K562 (cell line): ENCODE results near the gene MCCC1. TPM values are rescaled to one million over a fixed set of nuclear protein-coding genes. Genes with fewer than 3 reads are reported as not detected.

ENCODE experiments used
- ATAC-seq: fragments of 200-7000 bp; cut with Tn5 transposase; 3 replicates; pipeline ENCODE4 v1.9.1; 2020; ENCODE audit warnings: moderate library complexity
- BruUV-seq: library from RNA; stranded (reverse); fragments of 400-500 nt; replicated peaks from 2 replicates; lab custom pipeline; 2021; lab: Mats Ljungman, UMichigan
- CTCF ChIA-PET: fragments of 300-600 bp; formaldehyde crosslinking; extraction: SDS; loops from one replicate; lab custom pipeline; 2021; ENCODE audit warnings: low intra/inter-chr PET ratio; lab: Yijun Ruan, JAX
- POLR2A ChIA-PET: fragments of 300-600, 350-650 bp; sonication (Branson Sonifier 250); formaldehyde crosslinking; extraction: SDS; loops from one replicate; lab custom pipeline; 2021; ENCODE audit warnings: antibody characterized with exemption, inconsistent platforms; lab: Yijun Ruan, JAX
- DNase-seq, 4 experiments: peaks; one replicate each; pipeline versions ENCODE4 v3.0.0 to v3.0.0-alpha.2; 2011 to 2018; ENCODE audit warnings: low spot score in 3 of 4, mixed read lengths in 3 of 4; ENCODE audit errors: extremely low read depth in 1 of 4
- FAIRE-seq: peaks from 2 replicates; lab custom pipeline; 2011; peaks lifted over from hg19 to GRCh38; lab: Jason Lieb, UNC
- H2AFZ ChIP-seq: 2 replicates; pipeline ENCODE4 v1.6.0; 2011; ENCODE audit warnings: low read depth, low read length, control low read depth, inconsistent platforms
- H3K27ac ChIP-seq: fragments of 200-600 bp; 3 replicates; pipeline ENCODE4 v1.8.0; 2011; ENCODE audit warnings: low read depth, mild to moderate bottlenecking, control low read depth, inconsistent platforms, low read length, moderate library complexity, mixed read lengths; ENCODE audit errors: extremely low read depth
- H3K27me3 ChIP-seq, 2 experiments: fragments of 300-600 bp in 1 of 2; 2 replicates in 1 of 2; 3 replicates in 1 of 2; pipeline versions ENCODE4 v1.6.0 to v1.8.0; 2011; ENCODE audit warnings: inconsistent platforms in 2 of 2, low read length in 2 of 2, mild to moderate bottlenecking in 1 of 2, mixed read lengths in 1 of 2, moderate library complexity in 1 of 2; ENCODE audit not compliant: control insufficient read depth in 2 of 2, insufficient read depth in 2 of 2
- H3K36me3 ChIP-seq: fragments of 300-600 bp; 3 replicates; pipeline ENCODE4 v1.8.0; 2011; ENCODE audit warnings: mild to moderate bottlenecking, low read length, inconsistent platforms; ENCODE audit not compliant: control insufficient read depth, insufficient read depth
- H3K4me1 ChIP-seq, 2 experiments: fragments of 200-600 bp in 1 of 2; replicated peaks in 1 of 2; 2 replicates in 1 of 2; 3 replicates in 1 of 2; pipeline versions ENCODE4 v1.5.1 to v1.8.0; 2011; ENCODE audit warnings: inconsistent platforms in 2 of 2, low read length in 2 of 2, mild to moderate bottlenecking in 1 of 2, mixed read lengths in 1 of 2, moderate library complexity in 1 of 2; ENCODE audit not compliant: control insufficient read depth in 2 of 2, insufficient read depth in 2 of 2
- H3K4me2 ChIP-seq: 2 replicates; pipeline ENCODE4 v1.6.1; 2011; ENCODE audit warnings: low read length, control low read depth, inconsistent platforms, mixed read lengths; ENCODE audit not compliant: insufficient read depth
- H3K4me3 ChIP-seq: fragments of 200-600 bp; sonication (generic), shearing (Covaris generic); 2 replicates; pipeline ENCODE4 v1.5.1; 2016; ENCODE audit warnings: control low read depth, inconsistent platforms
- H3K79me2 ChIP-seq: fragments of 200-600 bp; 3 replicates; pipeline ENCODE4 v1.8.0; 2011; ENCODE audit warnings: low read length, inconsistent platforms; ENCODE audit not compliant: control insufficient read depth, insufficient read depth
- H3K9ac ChIP-seq, 2 experiments: 2 replicates each; pipeline versions ENCODE4 v1.6.0 to v1.6.1; 2011; ENCODE audit warnings: low read depth in 2 of 2, low read length in 2 of 2, control low read depth in 1 of 2, inconsistent platforms in 1 of 2, mild to moderate bottlenecking in 1 of 2, mixed read lengths in 1 of 2; ENCODE audit not compliant: insufficient read depth in 1 of 2
- H3K9me1 ChIP-seq: one replicate; pipeline ENCODE4 v1.6.0; 2011; ENCODE audit warnings: inconsistent platforms, mild to moderate bottlenecking, low read length, moderate library complexity; ENCODE audit not compliant: control insufficient read depth, insufficient read depth
- H3K9me3 ChIP-seq: replicated peaks from 2 replicates; pipeline ENCODE4 v1.5.1; 2011; ENCODE audit warnings: low read depth, low read length, inconsistent platforms; ENCODE audit not compliant: control insufficient read depth, insufficient read depth
- H4K20me1 ChIP-seq: replicated peaks from 2 replicates; pipeline ENCODE4 v1.6.1; 2011; ENCODE audit warnings: low read length, inconsistent platforms, mixed read lengths; ENCODE audit not compliant: control insufficient read depth, insufficient read depth
- EP300 ChIP-seq: IDR thresholded peaks from 2 replicates; pipeline ENCODE4 v1.6.1; 2012; ENCODE audit warnings: low read length, improper control_type of control experiment
- GABPA ChIP-seq: fragments of 200-800 bp; sonication (Bioruptor generic); conservative IDR thresholded peaks from 2 replicates; pipeline ENCODE4 v1.6.1; 2016; ENCODE audit warnings: low read depth, missing genetic modification characterization, missing compliant biosample characterization
- KDM1A ChIP-seq, 2 experiments: fragments of 450-650 bp; IDR thresholded peaks; 2 replicates each; pipeline ENCODE4 v1.6.1; 2016; ENCODE audit warnings: mild to moderate bottlenecking in 2 of 2
- L3MBTL2 ChIP-seq: fragments of 450-650 bp; IDR thresholded peaks from 2 replicates; pipeline ENCODE4 v1.6.1; 2016; ENCODE audit warnings: mild to moderate bottlenecking, moderate library complexity
- NFIX ChIP-seq: fragments of 250-450 bp; sonication (Bioruptor Pico); IDR thresholded peaks from 2 replicates; pipeline ENCODE4 v1.4.0; 2020; ENCODE audit warnings: low read depth, mild to moderate bottlenecking, moderate library complexity
- SMAD1 ChIP-seq: fragments of 150-350 bp; IDR thresholded peaks from 2 replicates; pipeline ENCODE4 v1.6.1; 2014; ENCODE audit warnings: low read length, low read depth; ENCODE audit not compliant: partially characterized antibody
- TOE1 ChIP-seq, 2 experiments: fragments of 450-650 bp in 1 of 2; sonication (generic) in 1 of 2; formaldehyde crosslinking in 1 of 2; IDR thresholded peaks; 2 replicates each; pipeline versions ENCODE4 v1.7.1 to v1.8.0; 2016 to 2022; ENCODE audit warnings: borderline replicate concordance in 2 of 2, mild to moderate bottlenecking in 2 of 2, antibody characterized with exemption in 1 of 2, inconsistent platforms in 1 of 2, low read depth in 1 of 2, missing genetic modification reagents in 1 of 2, moderate library complexity in 1 of 2
- TRIM24 ChIP-seq, 2 experiments: fragments of 450-650 bp; IDR thresholded peaks; 2 replicates each; pipeline ENCODE4 v1.6.1; 2016
- XRCC4 ChIP-seq: IDR thresholded peaks from one replicate; pipeline ENCODE4 v1.6.1; 2011; ENCODE audit not compliant: insufficient read depth, insufficient read length; ENCODE audit errors: extremely low read depth
- ZBTB17 ChIP-seq: fragments of 450-650 bp; formaldehyde crosslinking; IDR thresholded peaks from 2 replicates; pipeline ENCODE4 v1.4.0; 2020; ENCODE audit warnings: mild to moderate bottlenecking
- ZKSCAN3 ChIP-seq: fragments of 250-450 bp; sonication (Bioruptor Pico); IDR thresholded peaks from 2 replicates; pipeline ENCODE4 v1.4.0; 2020
- ZNF668 ChIP-seq: fragments of 250-450 bp; sonication (Bioruptor Pico); IDR thresholded peaks from 2 replicates; pipeline ENCODE4 v1.8.0; 2022; ENCODE audit warnings: mild to moderate bottlenecking, inconsistent platforms
- WGBS: fragments of 100-300 bp; shearing (Covaris generic); methylation state at CpG from one replicate; pipeline ENCODE4 v1.1.6; 2016; ENCODE audit warnings: low coverage, mixed read lengths; ENCODE audit not compliant: insufficient coverage; ENCODE audit errors: missing lambda C conversion rate; 5-methylcytosine and 5-hydroxymethylcytosine counted together
- in situ Hi-C: fragments of 300-500 bp; cut with MboI; formaldehyde crosslinking; loops from 4 replicates; pipeline ENCODE4 v1.15.0; 2018; ENCODE audit warnings: inconsistent platforms, mixed read lengths
- intact Hi-C: fragments of 100-400 bp; cut with micrococcal nuclease; formaldehyde crosslinking; loops from 2 replicates; pipeline ENCODE4 v1.14.2; 2022
- polyA plus RNA-seq, 8 experiments: library from polyadenylated mRNA; depleted of rRNA in 4 of 8; stranded (reverse) in 5 of 8; unstranded in 3 of 8; fragments of >200 nt; fragmentation: Nextera tagmentation in 2 of 8; fragmentation: Illumina TruSeq in 1 of 8; extraction: Ambion mirVana in 2 of 8; extraction: Trizol in 1 of 8; gene quantifications; 2 replicates each; pipeline versions ENCODE4 v1.2.1 to v1.2.3, GENCODE V29; 2011 to 2014; ENCODE audit warnings: inconsistent platforms in 1 of 8, missing spikeins in 1 of 8
- total RNA-seq, 7 experiments: library from RNA; depleted of rRNA in 6 of 7; stranded (reverse); fragments of >200 nt in 6 of 7; fragmentation: Illumina TruSeq in 2 of 7; extraction: Trizol in 2 of 7; gene quantifications; 2 replicates each; pipeline versions ENCODE4 v1.2.1 to v1.2.3, GENCODE V29; 2011 to 2021; ENCODE audit warnings: low replicate concordance in 1 of 7
- TF ChIP-seq, protein P1 (sequence below): fragments of 450-650 bp; IDR thresholded peaks from 2 replicates; pipeline ENCODE4 v1.6.1; 2018; ENCODE audit warnings: mild to moderate bottlenecking, low read depth; ENCODE audit not compliant: partially characterized antibody
- TF ChIP-seq, protein P2 (sequence below): sonication (generic); formaldehyde crosslinking; IDR thresholded peaks from 2 replicates; pipeline ENCODE4 v1.9.0; 2022; ENCODE audit warnings: mild to moderate bottlenecking, missing genetic modification reagents
- TF ChIP-seq, protein P3 (sequence below): fragments of 250-450 bp; sonication (Bioruptor Pico); IDR thresholded peaks from 2 replicates; pipeline ENCODE4 v1.4.0; 2020; ENCODE audit warnings: mild to moderate bottlenecking, moderate library complexity

The MCCC1 gene
- total and polyA plus RNA-seq, 9 of the 15 experiments (the other 6 are each of a cell fraction or from before 2014, with no cell fraction given), result 13.7 to 26.9 (median 23.0) TPM

DNA sequence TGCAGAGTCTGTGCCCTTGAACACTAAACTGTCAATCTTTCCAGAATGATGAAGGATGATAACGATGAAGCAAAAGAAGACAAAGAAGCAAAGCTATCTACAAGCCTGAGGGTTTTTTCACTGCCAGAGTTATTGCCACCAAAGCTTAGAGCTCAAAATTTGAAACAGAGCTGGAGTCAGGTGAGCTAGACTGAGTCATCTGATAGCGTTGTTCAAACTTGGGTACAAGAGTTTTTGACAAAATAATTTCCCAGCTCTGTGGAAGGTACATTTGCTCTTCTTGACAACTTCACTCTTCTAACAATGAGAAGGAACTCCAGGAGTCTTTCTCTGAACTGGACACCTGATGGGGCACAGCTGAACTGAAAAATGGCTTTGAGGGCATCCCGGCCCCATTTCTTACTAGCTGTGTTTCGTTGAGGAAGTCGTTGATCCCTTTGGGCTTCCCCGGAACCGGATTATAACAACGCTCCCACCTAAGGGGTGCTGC is 715 bp downstream of the MCCC1 start (continued):
- TF ChIP-seq, protein P1, sequence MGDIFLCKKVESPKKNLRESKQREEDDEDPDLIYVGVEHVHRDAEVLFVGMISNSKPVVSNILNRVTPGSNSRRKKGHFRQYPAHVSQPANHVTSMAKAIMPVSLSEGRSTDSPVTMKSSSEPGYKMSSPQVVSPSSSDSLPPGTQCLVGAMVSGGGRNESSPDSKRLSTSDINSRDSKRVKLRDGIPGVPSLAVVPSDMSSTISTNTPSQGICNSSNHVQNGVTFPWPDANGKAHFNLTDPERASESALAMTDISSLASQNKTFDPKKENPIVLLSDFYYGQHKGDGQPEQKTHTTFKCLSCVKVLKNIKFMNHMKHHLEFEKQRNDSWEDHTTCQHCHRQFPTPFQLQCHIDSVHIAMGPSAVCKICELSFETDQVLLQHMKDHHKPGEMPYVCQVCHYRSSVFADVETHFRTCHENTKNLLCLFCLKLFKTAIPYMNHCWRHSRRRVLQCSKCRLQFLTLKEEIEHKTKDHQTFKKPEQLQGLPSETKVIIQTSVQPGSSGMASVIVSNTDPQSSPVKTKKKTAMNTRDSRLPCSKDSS, result no peak
- TF ChIP-seq ZNF668 (CRISPR knock-in tag) (no peak), L3MBTL2 (no peak), NFIX (CRISPR knock-in tag) (no peak)
- TF ChIP-seq, protein P2, sequence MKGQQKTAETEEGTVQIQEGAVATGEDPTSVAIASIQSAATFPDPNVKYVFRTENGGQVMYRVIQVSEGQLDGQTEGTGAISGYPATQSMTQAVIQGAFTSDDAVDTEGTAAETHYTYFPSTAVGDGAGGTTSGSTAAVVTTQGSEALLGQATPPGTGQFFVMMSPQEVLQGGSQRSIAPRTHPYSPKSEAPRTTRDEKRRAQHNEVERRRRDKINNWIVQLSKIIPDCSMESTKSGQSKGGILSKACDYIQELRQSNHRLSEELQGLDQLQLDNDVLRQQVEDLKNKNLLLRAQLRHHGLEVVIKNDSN (CRISPR knock-in tag), result no peak

DNA sequence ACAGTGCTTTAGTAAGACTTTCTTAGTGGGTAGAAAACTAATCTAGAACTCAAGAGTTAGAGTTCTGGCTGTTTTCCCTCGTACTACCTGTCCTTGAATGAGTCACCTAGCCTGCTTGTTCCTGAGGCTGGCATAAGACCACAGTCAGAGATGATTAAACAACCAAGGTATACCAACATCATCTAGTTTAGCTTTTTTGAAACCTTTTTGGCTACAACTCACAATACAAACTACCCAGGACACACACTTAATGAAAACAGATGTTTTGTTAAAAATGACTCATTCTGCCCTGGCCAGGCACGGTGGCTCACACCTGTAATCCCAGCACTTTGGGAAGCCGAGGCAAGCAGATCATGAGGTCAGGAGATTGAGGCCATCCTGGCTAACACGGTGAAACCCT is 4.6 kb downstream of the MCCC1 start:
- no peak for ATAC-seq
- H4K20me1 ChIP-seq, result no peaks in the 10 kb centered on the region
- H3K27ac ChIP-seq, result no peak overlapping the region
- no TSS peak for BruUV-seq
- H3K36me3 ChIP-seq, result peaks cover 36% of the 10 kb centered on the region; the same call in 2 of the 3 replicates
- H3K9me1 ChIP-seq, result no peaks in the 10 kb centered on the region
- no peak overlapping the region for H2AFZ ChIP-seq
- in situ Hi-C loops (no loop called here), intact Hi-C loops (loop anchor here (5.0 to 10.0 kb wide), 3 partner anchors 172 to 300 kb away; partner anchors contain the start of gene ATP11B)
- DNase-seq, result no peak
- 80% methylated on average over 4 of the region's 4 CpGs for WGBS
- no peaks in the 10 kb centered on the region for H3K27me3 ChIP-seq
- no peak for FAIRE-seq
- no peak overlapping the region for H3K4me3 ChIP-seq
- TF ChIP-seq KDM1A (IDR thresholded peaks at IDR 0.05) (no peak), SMAD1 (no peak), EP300 (no peak), TRIM24 (IDR thresholded peaks at IDR 0.05) (no peak), GABPA (tag) (no peak), ZBTB17 (CRISPR knock-in tag) (no peak), TOE1 (IDR thresholded peaks at IDR 0.05; ENCODE audit: borderline replicate concordance) (no peak), TOE1 (CRISPR knock-in tag; IDR thresholded peaks at IDR 0.05; ENCODE audit: borderline replicate concordance, low read depth) (no peak), XRCC4 (no peak), ZKSCAN3 (CRISPR knock-in tag) (no peak)
- TF ChIP-seq, protein P3, sequence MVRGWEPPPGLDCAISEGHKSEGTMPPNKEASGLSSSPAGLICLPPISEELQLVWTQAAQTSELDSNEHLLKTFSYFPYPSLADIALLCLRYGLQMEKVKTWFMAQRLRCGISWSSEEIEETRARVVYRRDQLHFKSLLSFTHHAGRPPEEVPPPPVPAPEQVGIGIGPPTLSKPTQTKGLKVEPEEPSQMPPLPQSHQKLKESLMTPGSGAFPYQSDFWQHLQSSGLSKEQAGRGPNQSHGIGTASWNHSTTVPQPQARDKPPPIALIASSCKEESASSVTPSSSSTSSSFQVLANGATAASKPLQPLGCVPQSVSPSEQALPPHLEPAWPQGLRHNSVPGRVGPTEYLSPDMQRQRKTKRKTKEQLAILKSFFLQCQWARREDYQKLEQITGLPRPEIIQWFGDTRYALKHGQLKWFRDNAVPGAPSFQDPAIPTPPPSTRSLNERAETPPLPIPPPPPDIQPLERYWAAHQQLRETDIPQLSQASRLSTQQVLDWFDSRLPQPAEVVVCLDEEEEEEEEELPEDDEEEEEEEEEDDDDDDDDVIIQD (CRISPR knock-in tag), result no peak
- TF ChIP-seq, all 486 proteins: peak for 0
- CTCF ChIA-PET, result no interaction called here
- H3K4me1 ChIP-seq, result peaks cover 3 to 9% of the 10 kb centered on the region in 2 experiments; a peak in 4 of 5 replicates
- no peak overlapping the region for H3K4me2 ChIP-seq
- no peak overlapping the region for H3K9ac ChIP-seq
- no peaks in the 10 kb centered on the region for H3K9me3 ChIP-seq
- POLR2A ChIA-PET, result no interaction called here
- peaks cover 16% of the 10 kb centered on the region; the same call in 2 of the 3 replicates for H3K79me2 ChIP-seq
